H1 (cell line): ENCODE measurements around the gene CCDC81. TPM values are rescaled to one million over a fixed set of nuclear protein-coding genes. Genes with fewer than 3 reads are reported as not detected.

ENCODE experiments used
- BACH1 ChIP-seq: IDR thresholded peaks from 2 replicates; pipeline ENCODE4 v1.6.1; 2012; ENCODE audit warnings: low read length, improper control_type of control experiment
- CHD1 ChIP-seq: IDR thresholded peaks from 2 replicates; pipeline ENCODE4 v1.6.1; 2012; ENCODE audit warnings: low read depth, low read length, improper control_type of control experiment
- CHD7 ChIP-seq: fragments of 300-600 bp; sonication (generic); IDR thresholded peaks from 2 replicates; pipeline ENCODE4 v1.7.1; 2012; ENCODE audit warnings: low read length, moderate library complexity, mild to moderate bottlenecking, inconsistent platforms; ENCODE audit not compliant: insufficient replicate concordance
- EZH2 ChIP-seq: fragments of 200-600 bp; sonication (generic); IDR thresholded peaks from 2 replicates; pipeline ENCODE4 v1.7.1; 2012; ENCODE audit warnings: low read depth, mild to moderate bottlenecking, moderate library complexity, low read length, inconsistent platforms; ENCODE audit not compliant: severe bottlenecking
- MAX ChIP-seq: IDR thresholded peaks from 2 replicates; pipeline ENCODE4 v1.6.1; 2012; ENCODE audit warnings: inconsistent platforms
- NANOG ChIP-seq: IDR thresholded peaks from 2 replicates; pipeline ENCODE4 v1.6.1; 2011; ENCODE audit warnings: low read length, low read depth, mild to moderate bottlenecking, inconsistent platforms; ENCODE audit not compliant: insufficient read depth, poor library complexity, severe bottlenecking
- POLR2A ChIP-seq, 2 experiments: IDR thresholded peaks; 1 replicate in 1 of 2; 2 replicates in 1 of 2; pipeline ENCODE4 v1.6.1; 2011; ENCODE audit warnings: low read depth in 2 of 2, low read length in 2 of 2, mild to moderate bottlenecking in 2 of 2; ENCODE audit errors: control extremely low read depth in 1 of 2
- RFX5 ChIP-seq: IDR thresholded peaks from 2 replicates; pipeline ENCODE4 v1.6.1; 2011; ENCODE audit warnings: low read depth, low read length, improper control_type of control experiment, borderline replicate concordance
- TAF1 ChIP-seq: IDR thresholded peaks from 2 replicates; pipeline ENCODE4 v1.6.1; 2011; ENCODE audit warnings: mild to moderate bottlenecking, low read depth, low read length
- TBP ChIP-seq: IDR thresholded peaks from 2 replicates; pipeline ENCODE4 v1.6.1; 2011; ENCODE audit warnings: low read depth, low read length, improper control_type of control experiment
- ZNF274 ChIP-seq: IDR thresholded peaks from 2 replicates; pipeline ENCODE4 v1.7.0; 2012; ENCODE audit warnings: low read length, borderline replicate concordance; ENCODE audit errors: extremely low read depth
- polyA plus RNA-seq, 7 experiments: library from polyadenylated mRNA; depleted of rRNA in 3 of 7; stranded (reverse) in 5 of 7; unstranded in 2 of 7; fragments of >200 nt in 5 of 7; fragments of 200-250 nt in 2 of 7; gene quantifications; 1 replicate in 5 of 7; 2 replicates in 1 of 7; 4 replicates in 1 of 7; pipeline versions ENCODE4 v1.2.1 to v1.2.3, GENCODE V29; 2011 to 2013; ENCODE audit warnings: missing spikeins in 2 of 7, mixed read lengths in 2 of 7
- total RNA-seq: library from RNA; stranded (reverse); fragmentation: NEBNext Ultra II Directional; extraction: Animal tissue kit (Norgen Biotek cat#: 25700); gene quantifications from 2 replicates; pipeline ENCODE4 v1.2.1, GENCODE V29; 2021

The CCDC81 gene
- total and polyA plus RNA-seq, 2 of the 8 experiments (the other 6 are each of a cell fraction or from before 2014, with no cell fraction given): 0.30 to 0.58 TPM

- TF ChIP-seq CHD7: no peak
- TF ChIP-seq NANOG: no peak
- no peak for TF ChIP-seq RFX5
- TF ChIP-seq CHD1: no peak
- no peak for TF ChIP-seq MAX
- TF ChIP-seq ZNF274: no peak
- TF ChIP-seq POLR2A (IDR thresholded peaks at IDR 0.05; ENCODE audit: control extremely low read depth in 1 of 2, low read depth in 2 of 2, low read length in 2 of 2): no peak
- TF ChIP-seq TBP: no peak
- no peak for TF ChIP-seq BACH1
- no peak for TF ChIP-seq EZH2
- TF ChIP-seq TAF1: no peak
These were observed 21.7 kb downstream of the CCDC81 start (continued) for GRCh38 chr11:86396396-86396795.
